Activated CD8-positive, alpha-beta T cell treated with anti-CD3 and anti-CD28 coated beads for 36 hours (primary cell): ENCODE data around the gene KCNMB4. TPM values are rescaled to one million over a fixed set of nuclear protein-coding genes. Genes with fewer than 3 reads are reported as not detected.
"Not testable (repeated sequence)": the region's sequence is repeated elsewhere in the genome, so short reads cannot be mapped to it uniquely, and the experiment has no call there.

Experiments
- ATAC-seq: fragments of 200-7000 bp; cut with Tn5 transposase; one replicate; pipeline ENCODE4 v1.10.0; 2021; ENCODE audit warnings: mild to moderate bottlenecking, moderate library complexity
- CTCF ChIA-PET: fragments of 350-600 bp; sonication (Branson Sonifier 250); formaldehyde crosslinking; loops from one replicate; lab custom pipeline; 2021; ENCODE audit warnings: antibody characterized with exemption; lab: Charles Lee
- POLR2A ChIA-PET: fragments of 350-600 bp; sonication (Branson Sonifier 250); formaldehyde crosslinking; loops from one replicate; lab custom pipeline; 2021; ENCODE audit warnings: antibody characterized with exemption; lab: Charles Lee
- DNase-seq: peaks from one replicate; pipeline ENCODE4 v3.0.0-alpha.2; 2020
- H3K27ac Mint-ChIP-seq: one replicate; pipeline ENCODE4 v1.8.0; 2021; ENCODE audit warnings: mild to moderate bottlenecking, mixed read lengths
- H3K27me3 Mint-ChIP-seq: one replicate; pipeline ENCODE4 v1.8.0; 2021; ENCODE audit warnings: mixed read lengths
- H3K36me3 Mint-ChIP-seq: one replicate; pipeline ENCODE4 v1.8.0; 2021; ENCODE audit warnings: low read depth, mixed read lengths
- H3K4me1 Mint-ChIP-seq: one replicate; pipeline ENCODE4 v1.8.0; 2021; ENCODE audit warnings: low read depth, mixed read lengths
- H3K4me3 Mint-ChIP-seq: one replicate; pipeline ENCODE4 v1.8.0; 2021; ENCODE audit warnings: mild to moderate bottlenecking, moderate library complexity, mixed read lengths
- H3K9me3 Mint-ChIP-seq: one replicate; pipeline ENCODE4 v1.8.0; 2021; ENCODE audit warnings: mixed read lengths
- CTCF ChIP-seq: fragments of 200-600 bp; IDR thresholded peaks from one replicate; pipeline ENCODE4 v1.8.0; 2022; ENCODE audit warnings: antibody characterized with exemption, mild to moderate bottlenecking
- intact Hi-C: fragments of 100-400 bp; cut with micrococcal nuclease; formaldehyde crosslinking; loops from one replicate; pipeline ENCODE4 v1.10.0; 2022
- total RNA-seq, 2 experiments: library from RNA; stranded (reverse); gene quantifications; one replicate each; pipeline ENCODE4 v1.2.3, GENCODE V29; 2021

Gene KCNMB4
- total RNA-seq, 2 experiments from 2014 or later: 1.0 to 1.3 TPM

- ChIA-PET CTCF (no interaction called here), POLR2A (no interaction called here)
- DNase-seq (no peak), ATAC-seq (no peak)
- no peak overlapping the region for H3K4me3 Mint-ChIP-seq
- H3K9me3 Mint-ChIP-seq: peaks cover 6% of the 10 kb centered on the region
- no peaks in the 10 kb centered on the region for H3K27me3 Mint-ChIP-seq
- intact Hi-C loops: no loop called here
- no peaks in the 10 kb centered on the region for H3K36me3 Mint-ChIP-seq
- H3K27ac Mint-ChIP-seq: no peak overlapping the region
- TF ChIP-seq CTCF: no peak
- H3K4me1 Mint-ChIP-seq: peaks cover 10% of the 10 kb centered on the region
These were observed 17.4 kb downstream of the KCNMB4 start for GRCh38 chr12:70383484-70383883.

- ChIA-PET POLR2A (no interaction called here), CTCF (no interaction called here)
- H3K4me3 Mint-ChIP-seq: no peak overlapping the region
- no peaks in the 10 kb centered on the region for H3K36me3 Mint-ChIP-seq
- peaks cover 10% of the 10 kb centered on the region for H3K4me1 Mint-ChIP-seq
- ATAC-seq: no peak
- intact Hi-C loops: no loop called here
- DNase-seq: no peak
- H3K27ac Mint-ChIP-seq: no peak overlapping the region
- TF ChIP-seq CTCF: no peak
- no peaks in the 10 kb centered on the region for H3K27me3 Mint-ChIP-seq
- H3K9me3 Mint-ChIP-seq: peaks cover 5% of the 10 kb centered on the region
These were observed 17.8 kb downstream of the KCNMB4 start for GRCh38 chr12:70383886-70384285.

- DNase-seq (no peak), ATAC-seq (no peak)
- Mint-ChIP-seq H3K4me3 (no peak overlapping the region), H3K9me3 (peaks cover 5% of the 10 kb centered on the region), H3K36me3 (peaks cover 4% of the 10 kb centered on the region), H3K27ac (no peak overlapping the region), H3K4me1 (no peaks in the 10 kb centered on the region), H3K27me3 (no peaks in the 10 kb centered on the region)
- intact Hi-C loops: no loop called here
- CTCF ChIA-PET: no interaction called here
- POLR2A ChIA-PET: no interaction called here
- TF ChIP-seq CTCF: no peak
These were observed 20.7 kb downstream of the KCNMB4 start for GRCh38 chr12:70386771-70387170.

- H3K9me3 Mint-ChIP-seq: peaks cover 5% of the 10 kb centered on the region
- no peaks in the 10 kb centered on the region for H3K27me3 Mint-ChIP-seq
- no peak overlapping the region for H3K27ac Mint-ChIP-seq
- intact Hi-C loops: no loop called here
- no peak for TF ChIP-seq CTCF
- no peak overlapping the region for H3K4me3 Mint-ChIP-seq
- ATAC-seq: no peak
- DNase-seq: no peak
- CTCF ChIA-PET: no interaction called here
- POLR2A ChIA-PET: no interaction called here
- no peaks in the 10 kb centered on the region for H3K4me1 Mint-ChIP-seq
- peaks cover 4% of the 10 kb centered on the region for H3K36me3 Mint-ChIP-seq
These were observed 23.6 kb downstream of the KCNMB4 start for GRCh38 chr12:70389678-70390077.

GRCh38 chr12:70392631-70393030 is 26.5 kb downstream of the KCNMB4 start:
- H3K27me3 Mint-ChIP-seq, H3K27ac Mint-ChIP-seq, H3K4me3 Mint-ChIP-seq, POLR2A ChIA-PET, DNase-seq, ATAC-seq, H3K4me1 Mint-ChIP-seq, intact Hi-C loops, H3K9me3 Mint-ChIP-seq, H3K36me3 Mint-ChIP-seq, CTCF ChIA-PET: not testable (repeated sequence)
